ENCODE data around the gene ENPP1.

DNA sequence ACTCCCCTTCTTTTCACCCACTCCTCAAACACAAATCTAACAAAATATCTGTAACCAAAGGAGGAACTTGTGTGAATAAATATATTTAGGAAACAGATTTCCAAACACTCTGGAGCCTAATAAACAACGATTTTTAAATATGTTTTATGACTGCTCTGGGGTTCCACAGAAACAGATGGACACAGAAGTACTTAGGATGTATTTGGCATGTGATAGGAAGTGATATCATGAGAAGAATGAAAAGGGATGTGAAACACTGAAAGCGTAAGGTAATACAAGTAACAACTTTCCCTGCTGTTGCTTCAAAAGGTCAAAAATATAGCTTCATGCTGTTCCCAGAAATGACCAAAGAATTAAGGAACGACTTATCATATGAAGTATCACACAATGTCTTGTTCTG, 26.1 kb upstream of the ENPP1 start:
- no peak for TF ChIP-seq CTCF (IDR thresholded peaks at IDR 0.05)
- TF ChIP-seq POLR2A (IDR thresholded peaks at IDR 0.05), result no peak
